IMR-90 (cell line): ENCODE measurements around the gene LYRM4. TPM values are rescaled to one million over a fixed set of nuclear protein-coding genes. Genes with fewer than 3 reads are reported as not detected.

Experiments used
- ATAC-seq: fragments of 200-7000 bp; cut with Tn5 transposase; 2 replicates; pipeline ENCODE4 v1.9.1; 2020; ENCODE audit warnings: low read depth, mild to moderate bottlenecking, moderate library complexity
- BruUV-seq: library from RNA; stranded (reverse); fragments of 400-500 nt; replicated peaks from 2 replicates; lab custom pipeline; 2021; lab: Mats Ljungman, UMichigan
- CTCF ChIA-PET: fragments of 300-600 bp; formaldehyde crosslinking; extraction: SDS; loops from one replicate; lab custom pipeline; 2021; ENCODE audit warnings: antibody characterized with exemption; lab: Yijun Ruan, JAX
- POLR2A ChIA-PET: fragments of 300-600 bp; sonication (Branson Sonifier 250); formaldehyde crosslinking; loops from one replicate; lab custom pipeline; 2022; ENCODE audit warnings: antibody characterized with exemption; ENCODE audit not compliant: unreplicated experiment; lab: Charles Lee
- DNase-seq: peaks from one replicate; pipeline ENCODE4 v3.0.0; 2013
- H2AFZ ChIP-seq: replicated peaks from 2 replicates; pipeline ENCODE3; 2013; ENCODE audit warnings: low read length, mild to moderate bottlenecking; ENCODE audit not compliant: poor library complexity
- H2AK5ac ChIP-seq: 2 replicates; pipeline ENCODE4 v1.6.1; 2013; ENCODE audit warnings: low read depth, low read length, inconsistent platforms
- H2AK9ac ChIP-seq: replicated peaks from 2 replicates; pipeline ENCODE3; 2013; ENCODE audit warnings: mild to moderate bottlenecking, low read depth, low read length, moderate library complexity; ENCODE audit not compliant: poor library complexity
- H2BK120ac ChIP-seq: 2 replicates; pipeline ENCODE4 v1.6.1; 2013; ENCODE audit warnings: low read depth, low read length, inconsistent platforms
- H2BK15ac ChIP-seq: 3 replicates; pipeline ENCODE4 v1.6.1; 2013; ENCODE audit warnings: low read depth, low read length, inconsistent platforms
- H2BK20ac ChIP-seq: 2 replicates; pipeline ENCODE4 v1.6.1; 2013; ENCODE audit warnings: low read depth, mild to moderate bottlenecking, inconsistent platforms, low read length, moderate library complexity
- H2BK5ac ChIP-seq: 2 replicates; pipeline ENCODE4 v1.6.1; 2013; ENCODE audit warnings: mild to moderate bottlenecking, low read depth, low read length, inconsistent platforms; ENCODE audit not compliant: poor library complexity, severe bottlenecking
- H3K14ac ChIP-seq: replicated peaks from 2 replicates; pipeline ENCODE4 v1.6.1; 2013; ENCODE audit warnings: low read depth, low read length, inconsistent platforms
- H3K18ac ChIP-seq: 2 replicates; pipeline ENCODE4 v1.6.1; 2013; ENCODE audit warnings: low read depth, low read length, control low read depth
- H3K23ac ChIP-seq: 2 replicates; pipeline ENCODE4 v1.6.1; 2013; ENCODE audit warnings: low read depth, low read length, inconsistent platforms
- H3K27ac ChIP-seq: 2 replicates; pipeline ENCODE4 v1.5.1; 2013; ENCODE audit warnings: mild to moderate bottlenecking, control low read depth, low read length; ENCODE audit not compliant: insufficient read depth
- H3K27me3 ChIP-seq: 2 replicates; pipeline ENCODE4 v1.6.1; 2013; ENCODE audit warnings: low read length; ENCODE audit not compliant: control insufficient read depth, insufficient read depth
- H3K36me3 ChIP-seq: 2 replicates; pipeline ENCODE4 v1.6.1; 2013; ENCODE audit warnings: low read length, mixed read lengths; ENCODE audit not compliant: control insufficient read depth, insufficient read depth
- H3K4ac ChIP-seq: 2 replicates; pipeline ENCODE4 v1.6.1; 2013; ENCODE audit warnings: low read depth, low read length, inconsistent platforms
- H3K4me1 ChIP-seq: 2 replicates; pipeline ENCODE4 v1.6.1; 2013; ENCODE audit warnings: low read length, mixed read lengths; ENCODE audit not compliant: control insufficient read depth, insufficient read depth
- H3K4me2 ChIP-seq: 2 replicates; pipeline ENCODE4 v1.6.1; 2013; ENCODE audit warnings: low read depth, mild to moderate bottlenecking, control low read depth, low read length, moderate library complexity
- H3K4me3 ChIP-seq: 2 replicates; pipeline ENCODE4 v1.5.1; 2013; ENCODE audit warnings: low read depth, mild to moderate bottlenecking, control low read depth, low read length, moderate library complexity; ENCODE audit not compliant: insufficient read depth
- H3K56ac ChIP-seq: 2 replicates; pipeline ENCODE4 v1.6.1; 2013; ENCODE audit warnings: low read length, inconsistent platforms; ENCODE audit not compliant: insufficient read depth; ENCODE audit errors: extremely low read depth
- H3K79me1 ChIP-seq, 2 experiments: 2 replicates each; pipeline ENCODE4 v1.6.1; 2013; ENCODE audit warnings: low read length in 2 of 2, inconsistent platforms in 1 of 2, low read depth in 1 of 2
- H3K9ac ChIP-seq: 2 replicates; pipeline ENCODE4 v1.6.1; 2013; ENCODE audit warnings: low read depth, low read length, control low read depth
- H3K9me1 ChIP-seq: 2 replicates; pipeline ENCODE4 v1.6.1; 2013; ENCODE audit warnings: low read length, inconsistent platforms; ENCODE audit not compliant: insufficient read depth
- H3K9me3 ChIP-seq: 2 replicates; pipeline ENCODE4 v1.6.1; 2013; ENCODE audit warnings: low read length; ENCODE audit not compliant: control insufficient read depth, insufficient read depth
- H4K20me1 ChIP-seq: 2 replicates; pipeline ENCODE4 v1.6.1; 2013; ENCODE audit warnings: low read length, inconsistent platforms; ENCODE audit not compliant: insufficient read depth
- H4K5ac ChIP-seq: 2 replicates; pipeline ENCODE4 v1.6.1; 2013; ENCODE audit warnings: mild to moderate bottlenecking, low read depth, low read length, control low read depth
- H4K8ac ChIP-seq, 2 experiments: 2 replicates each; pipeline ENCODE4 v1.6.1; 2013; ENCODE audit warnings: low read depth in 2 of 2, low read length in 2 of 2, control low read depth in 1 of 2, inconsistent platforms in 1 of 2
- H4K91ac ChIP-seq: 2 replicates; pipeline ENCODE4 v1.6.1; 2013; ENCODE audit warnings: low read depth, low read length, inconsistent platforms; ENCODE audit not compliant: insufficient read depth
- CTCF ChIP-seq: conservative IDR thresholded peaks from 2 replicates; pipeline ENCODE4 v1.5.1; 2012; ENCODE audit warnings: mild to moderate bottlenecking, low read depth, low read length, improper control_type of control experiment
- MAZ ChIP-seq: IDR thresholded peaks from 2 replicates; pipeline ENCODE4 v1.6.1; 2012; ENCODE audit warnings: low read depth, mild to moderate bottlenecking, low read length, improper control_type of control experiment, moderate library complexity, borderline replicate concordance
- NFE2L2 ChIP-seq: fragments of 150-350 bp; IDR thresholded peaks from 2 replicates; pipeline ENCODE4 v1.6.1; 2016; ENCODE audit warnings: low read depth, mild to moderate bottlenecking, low read length
- WGBS, 2 experiments: methylation state at CpG; one replicate each; pipeline versions ENCODE4 v1.1.5 to v1.1.7; 2013; ENCODE audit warnings: missing lambda C conversion rate in 2 of 2; ENCODE audit not compliant: insufficient read length in 1 of 2; ENCODE audit errors: extremely low coverage in 2 of 2; 5-methylcytosine and 5-hydroxymethylcytosine counted together
- dilution Hi-C: fragments of 300-500 bp; cut with HindIII; formaldehyde crosslinking; loops from one replicate; pipeline ENCODE4 v1.14.3; 2018; ENCODE audit warnings: low sequenced_read_pairs; ENCODE audit not compliant: unreplicated experiment
- in situ Hi-C: fragments of 300-500 bp; cut with MboI; formaldehyde crosslinking; loops from 3 replicates; pipeline ENCODE4 v1.14.3; 2019; ENCODE audit warnings: low sequenced_read_pairs, inconsistent platforms, mixed read lengths
- intact Hi-C: fragments of 100-400 bp; cut with micrococcal nuclease; formaldehyde crosslinking; loops from 2 replicates; pipeline ENCODE4 v1.10.0; 2022
- microRNA-seq, 2 experiments: library from miRNA; stranded (forward) in 1 of 2; unstranded in 1 of 2; fragments of 10-50 nt in 1 of 2; fragments of <30 nt in 1 of 2; gene quantifications in 1 of 2; microRNA quantifications in 1 of 2; one replicate each; pipeline versions ENCODE3 to v1.1.0; 2013 to 2020; ENCODE audit not compliant: insufficient read depth in 1 of 2, insufficient read length in 1 of 2, unreplicated experiment in 1 of 2
- polyA plus RNA-seq, 3 experiments: library from polyadenylated mRNA; depleted of rRNA; stranded (reverse); fragments of >200 nt; gene quantifications; 2 replicates each; pipeline ENCODE4 v1.2.3, GENCODE V29; 2012; ENCODE audit warnings: low replicate concordance in 1 of 3
- small RNA-seq, 5 experiments: library from RNA; depleted of rRNA; stranded (forward); fragments of <200 nt; gene quantifications; one replicate each; pipeline ENCODE3, GENCODE V24; 2012
- total RNA-seq: library from RNA; depleted of rRNA; stranded (reverse); fragments of >200 nt; gene quantifications from 2 replicates; pipeline ENCODE4 v1.2.3, GENCODE V29; 2012; rRNA removed

Gene LYRM4
- total and polyA plus RNA-seq, 2 of the 4 experiments (the other 2 are of a cell fraction), result 11.5 to 26.6 TPM

- in situ Hi-C loops, result no loop called here
- H3K56ac ChIP-seq, result no peak overlapping the region
- ChIA-PET CTCF (no interaction called here), POLR2A (interaction anchor here (0.7 kb wide), 1 partner anchor 21 kb away, joined by 22 read pairs; no protein-coding TSS in a partner anchor)
- H3K27ac ChIP-seq, result no peak overlapping the region
- no peaks in the 10 kb centered on the region for H3K36me3 ChIP-seq
- no peak overlapping the region for H2BK15ac ChIP-seq
- H2BK5ac ChIP-seq, result no peak overlapping the region
- no peak overlapping the region for H3K14ac ChIP-seq
- no TSS peak for BruUV-seq
- H2AK9ac ChIP-seq, result no peak overlapping the region
- H3K9me3 ChIP-seq, result no peaks in the 10 kb centered on the region
- no peaks in the 10 kb centered on the region; the same call in 1 of the 2 replicates for H3K4me1 ChIP-seq
- H3K9me1 ChIP-seq, result no peaks in the 10 kb centered on the region
- dilution Hi-C loops, result no loop called here
- no peak overlapping the region for H4K8ac ChIP-seq
- H3K4me2 ChIP-seq, result no peak overlapping the region
- no peak overlapping the region for H3K18ac ChIP-seq
- intact Hi-C loops, result loop anchor here (5.0 kb wide), 1 partner anchor 328 kb away; no protein-coding TSS in a partner anchor
- H3K23ac ChIP-seq, result no peak overlapping the region
- H4K5ac ChIP-seq, result no peak overlapping the region
- no peak overlapping the region for H2BK120ac ChIP-seq
- H3K4ac ChIP-seq, result no peak overlapping the region
- H2AK5ac ChIP-seq, result no peak overlapping the region
- no peak overlapping the region for H2AFZ ChIP-seq
- H3K9ac ChIP-seq, result no peak overlapping the region
- TF ChIP-seq NFE2L2 (no peak), CTCF (no peak), MAZ (no peak)
- WGBS, 2 experiments, result 100% methylated on average over 4 of the region's 11 CpGs; no CpG with 5 or more reads in 1 of the 2 experiments
- H4K91ac ChIP-seq, result no peak overlapping the region
- ATAC-seq (no peak), DNase-seq (no peak)
- no peaks in the 10 kb centered on the region for H3K79me1 ChIP-seq
- H3K27me3 ChIP-seq, result no peaks in the 10 kb centered on the region
- no peaks in the 10 kb centered on the region for H4K20me1 ChIP-seq
- no peak overlapping the region for H3K4me3 ChIP-seq
- H2BK20ac ChIP-seq, result no peak overlapping the region
These were observed 201.5 kb downstream of the LYRM4 start for GRCh38 chr6:5059036-5059896.

Small RNA genes within 50 kb of the gene (microRNA-seq; reads per million reads assigned to microRNA genes)
- 1.5 to 88.9 reads per million in 2 experiments for gene MIR3691

Small RNA genes within 50 kb of the gene (small RNA-seq; reads per million reads assigned to genes)
- 0 to 2.4 (median 0) reads per million in 5 experiments for gene MIR3691

Other genes with a start within 250 kb of the LYRM4 start
- gene PPP1R3G, start 175.6 kb downstream of the LYRM4 start, total RNA-seq, result under 0.01 and 0.18 TPM in 2 replicates
- gene PPP1R3G, start 175.6 kb downstream of the LYRM4 start, polyA plus RNA-seq (2012; rRNA removed), result 0.09 and 0.10 TPM in 2 replicates
- 26.1 and 28.9 TPM in 2 replicates for gene FARS2, start 563 bp upstream of the LYRM4 start, total RNA-seq
- 10.7 and 12.1 TPM in 2 replicates for gene FARS2, start 563 bp upstream of the LYRM4 start, polyA plus RNA-seq (2012; rRNA removed)